ENCODE measurements around the gene COX4I1.

GRCh38 chr16:85798901-85799496 is 496 bp upstream of the COX4I1 start:
- TF ChIP-seq EZH2 (IDR thresholded peaks at IDR 0.05) (no peak), POLR2AphosphoS5 (IDR thresholded peaks at IDR 0.05; ENCODE audit: borderline replicate concordance, low read depth, low read length) (no peak), FOXP2 (optimal IDR thresholded peaks at IDR 0.05; ENCODE audit: control extremely low read depth, extremely low read length, insufficient read depth) (no peak)

Data from SK-N-MC (cell line).